GM12878 (cell line): ENCODE results near the gene SHD. TPM values are rescaled to one million over a fixed set of nuclear protein-coding genes. Genes with fewer than 3 reads are reported as not detected.

Source experiments
- BCL11A ChIP-seq: IDR thresholded peaks from 2 replicates; pipeline ENCODE4 v1.6.1; 2011; ENCODE audit warnings: low read depth, low read length
- EED ChIP-seq: sonication (generic); IDR thresholded peaks from 2 replicates; pipeline ENCODE4 v1.6.1; 2016; ENCODE audit warnings: antibody characterized with exemption, low read depth
- GATAD2B ChIP-seq: fragments of 450-650 bp; conservative IDR thresholded peaks from 2 replicates; pipeline ENCODE4 v1.6.1; 2017; ENCODE audit warnings: low read depth, mild to moderate bottlenecking, moderate library complexity
- KDM1A ChIP-seq: fragments of 200-600 bp; sonication (generic); IDR thresholded peaks from 2 replicates; pipeline ENCODE4 v1.6.1; 2016; ENCODE audit warnings: borderline replicate concordance
- MAX ChIP-seq: IDR thresholded peaks from 2 replicates; pipeline ENCODE4 v1.6.1; 2012; ENCODE audit warnings: low read depth, low read length, improper control_type of control experiment
- MTA2 ChIP-seq: fragments of 450-650 bp; IDR thresholded peaks from 2 replicates; pipeline ENCODE4 v1.6.1; 2016; ENCODE audit warnings: low read depth, mild to moderate bottlenecking, moderate library complexity
- MYC ChIP-seq: IDR thresholded peaks from 2 replicates; pipeline ENCODE4 v1.6.1; 2011; ENCODE audit warnings: mild to moderate bottlenecking, low read length, moderate library complexity, inconsistent platforms; ENCODE audit not compliant: insufficient read depth, insufficient replicate concordance, insufficient read length, severe bottlenecking
- NR2C1 ChIP-seq: fragments of 450-650 bp; IDR thresholded peaks from 2 replicates; pipeline ENCODE4 v1.6.1; 2017; ENCODE audit warnings: antibody characterized with exemption, mild to moderate bottlenecking, moderate library complexity
- PAX8 ChIP-seq: fragments of 450-650 bp; IDR thresholded peaks from 2 replicates; pipeline ENCODE4 v1.6.1; 2017; ENCODE audit warnings: mild to moderate bottlenecking, moderate library complexity
- RAD21 ChIP-seq: IDR thresholded peaks from 2 replicates; pipeline ENCODE4 v1.6.1; 2011; ENCODE audit warnings: mild to moderate bottlenecking, low read depth, low read length, moderate library complexity; ENCODE audit not compliant: insufficient read depth
- RAD51 ChIP-seq: fragments of 450-650 bp; IDR thresholded peaks from 2 replicates; pipeline ENCODE4 v1.6.1; 2016; ENCODE audit warnings: moderate library complexity, mild to moderate bottlenecking, inconsistent platforms
- RFX5 ChIP-seq: IDR thresholded peaks from 2 replicates; pipeline ENCODE4 v1.6.1; 2011; ENCODE audit warnings: low read depth, low read length, improper control_type of control experiment
- RUNX3 ChIP-seq: IDR thresholded peaks from 2 replicates; pipeline ENCODE4 v1.6.1; 2012; ENCODE audit warnings: low read length, inconsistent platforms
- SIN3A ChIP-seq: IDR thresholded peaks from 2 replicates; pipeline ENCODE4 v1.6.1; 2012; ENCODE audit warnings: low read depth, low read length, improper control_type of control experiment
- polyA plus RNA-seq, 11 experiments: library from polyadenylated mRNA; depleted of rRNA in 4 of 11; unstranded in 6 of 11; stranded (reverse) in 5 of 11; fragments of >200 nt; fragmentation: Nextera tagmentation in 4 of 11; fragmentation: Illumina TruSeq in 1 of 11; extraction: Ambion mirVana in 4 of 11; extraction: Trizol in 1 of 11; gene quantifications; 1 replicate in 1 of 11; 2 replicates in 10 of 11; pipeline versions ENCODE4 v1.2.1 to v1.2.3, GENCODE V29; 2011 to 2016; ENCODE audit warnings: inconsistent platforms in 2 of 11, missing spikeins in 2 of 11, low read depth in 1 of 11
- total RNA-seq, 4 experiments: library from RNA; depleted of rRNA in 3 of 4; stranded (reverse); fragments of >200 nt in 3 of 4; fragmentation: Illumina TruSeq in 1 of 4; extraction: Trizol in 1 of 4; gene quantifications; 2 replicates each; pipeline versions ENCODE4 v1.2.1 to v1.2.3, GENCODE V29; 2013 to 2021
- TF ChIP-seq, protein P1 (sequence below): IDR thresholded peaks from 2 replicates; pipeline ENCODE4 v1.6.1; 2012; ENCODE audit warnings: low read depth, low read length, improper control_type of control experiment
- TF ChIP-seq, protein P2 (sequence below): fragments of 450-650 bp; formaldehyde crosslinking; IDR thresholded peaks from 2 replicates; pipeline ENCODE4 v1.5.0; 2022; ENCODE audit warnings: mild to moderate bottlenecking, missing genetic modification characterization
- TF ChIP-seq, protein P3 (sequence below): IDR thresholded peaks from 2 replicates; pipeline ENCODE4 v1.6.1; 2012; ENCODE audit warnings: improper control_type of control experiment, low read depth, low read length; ENCODE audit not compliant: insufficient replicate concordance
- TF ChIP-seq, protein P4 (sequence below): fragments of 450-650 bp; conservative IDR thresholded peaks from 2 replicates; pipeline ENCODE4 v1.6.1; 2017; ENCODE audit warnings: mild to moderate bottlenecking, moderate library complexity

SHD gene
- total and polyA plus RNA-seq, 10 of the 15 experiments (the other 5 are each of a cell fraction or from before 2014, with no cell fraction given): 0.09 TPM; not detected in 9

GRCh38 chr19:4233282-4233853 lies 45.7 kb upstream of the SHD start (continued):
- TF ChIP-seq SIN3A (no peak), EED (0 out of 2 replicates have a peak, but pooled peaks have one; percentile 22), MTA2 (no peak), MAX (no peak), NR2C1 (no peak), BCL11A (no peak), KDM1A (peak; percentile 97), RUNX3 (peak; percentile 35; the same call in 1 of the 2 replicates), MYC (no peak), RFX5 (no peak), RAD21 (peak; percentile 41), PAX8 (no peak), GATAD2B (no peak), RAD51 (no peak)
- TF ChIP-seq, protein P1, sequence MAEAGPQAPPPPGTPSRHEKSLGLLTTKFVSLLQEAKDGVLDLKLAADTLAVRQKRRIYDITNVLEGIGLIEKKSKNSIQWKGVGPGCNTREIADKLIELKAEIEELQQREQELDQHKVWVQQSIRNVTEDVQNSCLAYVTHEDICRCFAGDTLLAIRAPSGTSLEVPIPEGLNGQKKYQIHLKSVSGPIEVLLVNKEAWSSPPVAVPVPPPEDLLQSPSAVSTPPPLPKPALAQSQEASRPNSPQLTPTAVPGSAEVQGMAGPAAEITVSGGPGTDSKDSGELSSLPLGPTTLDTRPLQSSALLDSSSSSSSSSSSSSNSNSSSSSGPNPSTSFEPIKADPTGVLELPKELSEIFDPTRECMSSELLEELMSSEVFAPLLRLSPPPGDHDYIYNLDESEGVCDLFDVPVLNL: no peak
- TF ChIP-seq, protein P2, sequence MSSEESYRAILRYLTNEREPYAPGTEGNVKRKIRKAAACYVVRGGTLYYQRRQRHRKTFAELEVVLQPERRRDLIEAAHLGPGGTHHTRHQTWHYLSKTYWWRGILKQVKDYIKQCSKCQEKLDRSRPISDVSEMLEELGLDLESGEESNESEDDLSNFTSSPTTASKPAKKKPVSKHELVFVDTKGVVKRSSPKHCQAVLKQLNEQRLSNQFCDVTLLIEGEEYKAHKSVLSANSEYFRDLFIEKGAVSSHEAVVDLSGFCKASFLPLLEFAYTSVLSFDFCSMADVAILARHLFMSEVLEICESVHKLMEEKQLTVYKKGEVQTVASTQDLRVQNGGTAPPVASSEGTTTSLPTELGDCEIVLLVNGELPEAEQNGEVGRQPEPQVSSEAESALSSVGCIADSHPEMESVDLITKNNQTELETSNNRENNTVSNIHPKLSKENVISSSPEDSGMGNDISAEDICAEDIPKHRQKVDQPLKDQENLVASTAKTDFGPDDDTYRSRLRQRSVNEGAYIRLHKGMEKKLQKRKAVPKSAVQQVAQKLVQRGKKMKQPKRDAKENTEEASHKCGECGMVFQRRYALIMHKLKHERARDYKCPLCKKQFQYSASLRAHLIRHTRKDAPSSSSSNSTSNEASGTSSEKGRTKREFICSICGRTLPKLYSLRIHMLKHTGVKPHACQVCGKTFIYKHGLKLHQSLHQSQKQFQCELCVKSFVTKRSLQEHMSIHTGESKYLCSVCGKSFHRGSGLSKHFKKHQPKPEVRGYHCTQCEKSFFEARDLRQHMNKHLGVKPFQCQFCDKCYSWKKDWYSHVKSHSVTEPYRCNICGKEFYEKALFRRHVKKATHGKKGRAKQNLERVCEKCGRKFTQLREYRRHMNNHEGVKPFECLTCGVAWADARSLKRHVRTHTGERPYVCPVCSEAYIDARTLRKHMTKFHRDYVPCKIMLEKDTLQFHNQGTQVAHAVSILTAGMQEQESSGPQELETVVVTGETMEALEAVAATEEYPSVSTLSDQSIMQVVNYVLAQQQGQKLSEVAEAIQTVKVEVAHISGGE (CRISPR knock-in tag): no peak
- TF ChIP-seq, protein P3, sequence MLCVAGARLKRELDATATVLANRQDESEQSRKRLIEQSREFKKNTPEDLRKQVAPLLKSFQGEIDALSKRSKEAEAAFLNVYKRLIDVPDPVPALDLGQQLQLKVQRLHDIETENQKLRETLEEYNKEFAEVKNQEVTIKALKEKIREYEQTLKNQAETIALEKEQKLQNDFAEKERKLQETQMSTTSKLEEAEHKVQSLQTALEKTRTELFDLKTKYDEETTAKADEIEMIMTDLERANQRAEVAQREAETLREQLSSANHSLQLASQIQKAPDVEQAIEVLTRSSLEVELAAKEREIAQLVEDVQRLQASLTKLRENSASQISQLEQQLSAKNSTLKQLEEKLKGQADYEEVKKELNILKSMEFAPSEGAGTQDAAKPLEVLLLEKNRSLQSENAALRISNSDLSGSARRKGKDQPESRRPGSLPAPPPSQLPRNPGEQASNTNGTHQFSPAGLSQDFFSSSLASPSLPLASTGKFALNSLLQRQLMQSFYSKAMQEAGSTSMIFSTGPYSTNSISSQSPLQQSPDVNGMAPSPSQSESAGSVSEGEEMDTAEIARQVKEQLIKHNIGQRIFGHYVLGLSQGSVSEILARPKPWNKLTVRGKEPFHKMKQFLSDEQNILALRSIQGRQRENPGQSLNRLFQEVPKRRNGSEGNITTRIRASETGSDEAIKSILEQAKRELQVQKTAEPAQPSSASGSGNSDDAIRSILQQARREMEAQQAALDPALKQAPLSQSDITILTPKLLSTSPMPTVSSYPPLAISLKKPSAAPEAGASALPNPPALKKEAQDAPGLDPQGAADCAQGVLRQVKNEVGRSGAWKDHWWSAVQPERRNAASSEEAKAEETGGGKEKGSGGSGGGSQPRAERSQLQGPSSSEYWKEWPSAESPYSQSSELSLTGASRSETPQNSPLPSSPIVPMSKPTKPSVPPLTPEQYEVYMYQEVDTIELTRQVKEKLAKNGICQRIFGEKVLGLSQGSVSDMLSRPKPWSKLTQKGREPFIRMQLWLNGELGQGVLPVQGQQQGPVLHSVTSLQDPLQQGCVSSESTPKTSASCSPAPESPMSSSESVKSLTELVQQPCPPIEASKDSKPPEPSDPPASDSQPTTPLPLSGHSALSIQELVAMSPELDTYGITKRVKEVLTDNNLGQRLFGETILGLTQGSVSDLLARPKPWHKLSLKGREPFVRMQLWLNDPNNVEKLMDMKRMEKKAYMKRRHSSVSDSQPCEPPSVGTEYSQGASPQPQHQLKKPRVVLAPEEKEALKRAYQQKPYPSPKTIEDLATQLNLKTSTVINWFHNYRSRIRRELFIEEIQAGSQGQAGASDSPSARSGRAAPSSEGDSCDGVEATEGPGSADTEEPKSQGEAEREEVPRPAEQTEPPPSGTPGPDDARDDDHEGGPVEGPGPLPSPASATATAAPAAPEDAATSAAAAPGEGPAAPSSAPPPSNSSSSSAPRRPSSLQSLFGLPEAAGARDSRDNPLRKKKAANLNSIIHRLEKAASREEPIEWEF: no peak
- TF ChIP-seq, protein P4, sequence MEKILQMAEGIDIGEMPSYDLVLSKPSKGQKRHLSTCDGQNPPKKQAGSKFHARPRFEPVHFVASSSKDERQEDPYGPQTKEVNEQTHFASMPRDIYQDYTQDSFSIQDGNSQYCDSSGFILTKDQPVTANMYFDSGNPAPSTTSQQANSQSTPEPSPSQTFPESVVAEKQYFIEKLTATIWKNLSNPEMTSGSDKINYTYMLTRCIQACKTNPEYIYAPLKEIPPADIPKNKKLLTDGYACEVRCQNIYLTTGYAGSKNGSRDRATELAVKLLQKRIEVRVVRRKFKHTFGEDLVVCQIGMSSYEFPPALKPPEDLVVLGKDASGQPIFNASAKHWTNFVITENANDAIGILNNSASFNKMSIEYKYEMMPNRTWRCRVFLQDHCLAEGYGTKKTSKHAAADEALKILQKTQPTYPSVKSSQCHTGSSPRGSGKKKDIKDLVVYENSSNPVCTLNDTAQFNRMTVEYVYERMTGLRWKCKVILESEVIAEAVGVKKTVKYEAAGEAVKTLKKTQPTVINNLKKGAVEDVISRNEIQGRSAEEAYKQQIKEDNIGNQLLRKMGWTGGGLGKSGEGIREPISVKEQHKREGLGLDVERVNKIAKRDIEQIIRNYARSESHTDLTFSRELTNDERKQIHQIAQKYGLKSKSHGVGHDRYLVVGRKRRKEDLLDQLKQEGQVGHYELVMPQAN: peak; percentile 66; the same call in 1 of the 2 replicates
